Measurements from ENCODE around the gene CD19.

- TF ChIP-seq, protein P1, sequence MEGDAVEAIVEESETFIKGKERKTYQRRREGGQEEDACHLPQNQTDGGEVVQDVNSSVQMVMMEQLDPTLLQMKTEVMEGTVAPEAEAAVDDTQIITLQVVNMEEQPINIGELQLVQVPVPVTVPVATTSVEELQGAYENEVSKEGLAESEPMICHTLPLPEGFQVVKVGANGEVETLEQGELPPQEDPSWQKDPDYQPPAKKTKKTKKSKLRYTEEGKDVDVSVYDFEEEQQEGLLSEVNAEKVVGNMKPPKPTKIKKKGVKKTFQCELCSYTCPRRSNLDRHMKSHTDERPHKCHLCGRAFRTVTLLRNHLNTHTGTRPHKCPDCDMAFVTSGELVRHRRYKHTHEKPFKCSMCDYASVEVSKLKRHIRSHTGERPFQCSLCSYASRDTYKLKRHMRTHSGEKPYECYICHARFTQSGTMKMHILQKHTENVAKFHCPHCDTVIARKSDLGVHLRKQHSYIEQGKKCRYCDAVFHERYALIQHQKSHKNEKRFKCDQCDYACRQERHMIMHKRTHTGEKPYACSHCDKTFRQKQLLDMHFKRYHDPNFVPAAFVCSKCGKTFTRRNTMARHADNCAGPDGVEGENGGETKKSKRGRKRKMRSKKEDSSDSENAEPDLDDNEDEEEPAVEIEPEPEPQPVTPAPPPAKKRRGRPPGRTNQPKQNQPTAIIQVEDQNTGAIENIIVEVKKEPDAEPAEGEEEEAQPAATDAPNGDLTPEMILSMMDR (IDR thresholded peaks at IDR 0.05), result no peak
- no peak for TF ChIP-seq POLR2AphosphoS5 (IDR thresholded peaks at IDR 0.05)
Measured at GRCh38 chr16:28917095-28917494, 14.7 kb upstream of the CD19 start.
